ENCODE data around the gene SMARCA4.

SMARCA4 gene

DNA sequence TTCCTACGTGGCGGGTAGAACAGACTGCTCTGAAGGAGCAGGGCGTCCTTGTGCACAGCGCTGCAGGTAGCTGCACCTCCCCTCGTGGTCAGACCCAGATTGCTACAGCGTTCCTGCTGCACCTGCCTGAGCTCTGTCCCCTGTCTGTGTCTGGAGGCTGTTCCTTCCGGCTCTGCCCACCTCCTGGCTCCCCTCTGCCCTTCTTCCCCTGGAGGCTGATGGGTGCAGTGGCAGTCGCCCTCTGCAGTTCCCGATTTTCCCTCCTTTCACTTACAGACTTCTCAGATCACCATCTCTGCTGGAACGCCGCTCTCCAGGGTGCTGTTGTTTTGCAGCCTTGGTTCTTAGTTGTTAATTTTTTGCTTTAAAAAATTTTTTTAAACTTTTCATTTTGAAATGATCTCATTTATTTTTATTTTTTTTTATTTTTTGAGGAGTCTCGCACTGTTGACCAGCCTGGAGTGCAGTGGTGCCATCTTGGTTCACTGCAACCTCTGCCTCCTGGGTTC is 53.6 kb downstream of the SMARCA4 start:
- DNase-seq (ENCODE audit: low spot score) = no peak

DNA sequence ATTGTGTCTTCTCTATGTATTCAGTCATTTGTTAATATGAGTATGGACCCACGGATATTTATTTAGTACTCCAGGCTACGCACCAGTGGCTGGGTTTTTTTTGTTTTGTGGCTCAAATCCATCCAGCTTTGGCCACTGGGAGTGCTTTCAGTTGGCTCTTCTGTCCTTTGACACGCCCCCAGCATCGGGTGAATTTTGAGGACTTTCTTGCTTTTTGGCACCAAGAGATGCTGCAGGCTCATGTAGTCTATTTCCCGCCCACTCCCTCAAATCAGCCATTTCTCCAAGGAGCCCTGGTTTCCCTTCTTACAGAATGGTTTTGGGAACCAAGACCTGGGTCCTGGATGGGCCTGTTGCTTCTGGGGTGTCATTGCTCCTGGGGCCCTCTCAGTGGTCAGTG is 55.8 kb downstream of the SMARCA4 start:
- DNase-seq (ENCODE audit: low spot score) = no peak

DNA sequence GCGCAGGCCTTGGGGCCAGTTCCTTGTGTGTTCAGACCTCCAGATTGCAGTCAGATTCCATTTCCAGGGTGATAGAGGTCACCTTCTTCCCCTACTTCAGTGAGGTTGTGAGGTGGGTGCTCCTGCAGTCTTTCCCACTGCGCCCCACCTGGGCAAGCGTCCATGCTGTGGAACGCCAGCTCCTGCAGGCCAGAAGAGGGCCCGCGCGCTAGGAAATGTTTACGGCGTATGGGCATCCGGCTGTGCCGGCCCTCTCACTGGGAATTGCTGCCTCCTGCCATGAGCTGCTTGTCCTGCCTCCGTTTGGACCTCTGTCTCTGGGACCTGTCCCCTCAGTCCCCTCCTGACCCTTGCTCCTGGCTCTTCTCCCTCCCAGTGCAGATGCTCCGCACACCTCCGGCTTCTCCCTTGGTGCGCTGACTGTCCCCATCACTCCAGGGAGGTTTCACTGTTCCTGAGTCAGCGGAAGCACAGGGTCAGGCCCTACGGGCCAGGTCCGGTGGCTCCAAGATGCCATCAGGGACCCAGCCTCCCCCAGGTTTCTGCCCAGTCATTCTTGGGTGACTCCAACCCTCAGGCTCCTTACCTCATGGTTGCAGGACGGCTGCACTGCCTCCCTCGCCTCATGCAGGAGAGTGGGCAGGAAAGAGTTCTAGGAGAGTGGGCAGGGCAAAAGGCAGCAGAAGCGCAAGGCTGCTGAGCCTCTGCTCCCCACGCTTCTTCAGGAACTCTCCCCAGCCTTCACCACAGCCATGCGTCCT is 56.6 kb downstream of the SMARCA4 start:
- no peak for DNase-seq (ENCODE audit: low spot score)

DNA sequence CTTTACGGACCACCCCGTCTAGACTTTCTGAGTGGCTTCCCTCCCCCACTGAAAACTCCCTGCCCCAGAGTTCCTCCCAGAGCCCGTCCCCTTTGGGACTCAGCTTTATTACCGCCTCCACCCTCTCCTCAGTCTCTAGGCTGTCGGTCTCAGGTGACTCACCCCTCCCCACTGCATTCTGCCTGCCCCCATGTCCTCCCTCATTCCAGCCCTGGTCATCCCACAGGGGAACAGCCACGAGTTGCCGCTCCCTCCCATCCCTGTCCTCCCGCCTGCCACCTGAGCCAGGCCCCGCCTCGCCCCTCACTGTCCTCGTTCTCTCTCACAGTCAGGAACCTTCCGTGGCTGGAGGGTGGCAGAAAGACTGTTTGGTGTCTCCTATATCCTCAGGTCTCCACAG is 57.3 kb downstream of the SMARCA4 start:
- no peak for DNase-seq (ENCODE audit: low spot score)

DNA sequence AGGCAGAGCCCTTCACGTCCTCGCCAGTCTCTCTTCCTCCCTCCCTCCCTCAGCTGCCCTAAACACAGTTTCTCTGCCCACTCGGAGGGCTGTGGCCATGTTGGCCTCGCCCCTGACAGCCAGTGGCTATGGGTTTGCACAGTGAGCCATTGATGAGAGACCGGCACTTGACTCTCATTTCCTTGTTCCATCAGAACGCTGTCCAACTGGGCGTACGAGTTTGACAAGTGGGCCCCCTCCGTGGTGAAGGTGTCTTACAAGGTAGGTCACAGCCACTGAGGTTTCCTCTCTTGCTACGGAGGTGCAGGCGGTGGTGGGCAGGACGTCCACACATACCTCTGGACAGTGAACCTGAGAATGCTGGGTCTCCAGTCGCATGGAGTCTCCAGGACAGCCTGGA is 57.9 kb downstream of the SMARCA4 start:
- DNase-seq (ENCODE audit: low spot score) = no peak

DNA sequence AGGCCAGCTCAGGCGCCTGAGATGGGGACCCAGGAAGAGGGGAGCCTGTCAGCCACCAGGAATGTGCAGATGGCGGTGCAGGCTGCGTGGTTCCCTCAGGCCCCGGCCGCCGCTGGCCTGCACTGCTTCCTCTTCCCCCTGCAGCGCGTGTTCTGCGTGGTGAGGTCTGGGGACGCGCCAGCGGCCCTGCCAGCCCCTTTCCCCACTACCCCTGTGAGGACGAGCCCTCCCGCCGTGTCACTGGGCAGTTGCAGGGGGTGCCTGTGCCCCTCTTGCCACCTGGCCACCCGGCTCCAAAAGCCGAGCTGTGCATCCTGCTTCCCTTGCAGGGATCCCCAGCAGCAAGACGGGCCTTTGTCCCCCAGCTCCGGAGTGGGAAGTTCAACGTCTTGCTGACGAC is 58.4 kb downstream of the SMARCA4 start:
- no peak for DNase-seq (ENCODE audit: low spot score)

DNA sequence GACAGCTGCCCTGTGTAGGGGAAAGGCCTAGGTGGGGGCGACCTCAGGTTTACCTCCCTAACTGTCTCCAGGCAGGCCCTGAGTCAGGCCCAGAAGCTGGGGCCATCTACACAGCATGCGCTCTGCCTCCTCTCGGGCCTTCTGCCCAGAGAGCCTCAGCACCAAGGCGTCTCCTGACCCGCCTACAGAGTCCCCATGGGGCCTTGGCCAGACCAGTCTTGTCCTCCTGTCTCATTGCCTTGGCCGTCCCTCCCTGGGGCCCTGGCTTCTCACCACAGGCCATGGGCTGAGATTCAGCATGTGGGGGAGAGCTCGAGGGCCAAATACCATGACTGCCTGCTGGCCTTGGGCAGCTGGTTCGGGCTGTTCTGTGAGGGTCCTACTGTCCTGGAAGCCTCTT is 59.0 kb downstream of the SMARCA4 start:
- no peak for DNase-seq (ENCODE audit: low spot score)

DNA sequence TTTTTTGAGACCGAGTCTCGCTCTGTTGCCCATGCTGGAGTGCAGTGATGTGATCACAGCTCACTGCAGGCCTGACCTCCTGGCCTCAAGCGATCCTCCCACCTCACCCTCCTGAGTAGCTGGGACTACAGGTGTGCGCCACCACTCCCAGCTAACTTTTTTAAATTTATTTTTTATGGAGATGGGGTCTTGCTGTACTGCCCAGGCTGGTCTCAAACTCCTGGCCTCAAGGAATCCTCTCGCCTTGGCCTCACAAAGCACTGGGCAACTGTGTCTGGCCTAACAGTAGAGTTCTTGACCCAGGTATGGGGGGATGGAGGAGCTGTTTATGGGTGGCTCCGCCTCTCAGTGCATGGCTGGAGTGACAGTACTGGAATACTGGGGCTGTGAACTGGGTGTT is 59.6 kb downstream of the SMARCA4 start:
- no peak for DNase-seq (ENCODE audit: low spot score)

DNA sequence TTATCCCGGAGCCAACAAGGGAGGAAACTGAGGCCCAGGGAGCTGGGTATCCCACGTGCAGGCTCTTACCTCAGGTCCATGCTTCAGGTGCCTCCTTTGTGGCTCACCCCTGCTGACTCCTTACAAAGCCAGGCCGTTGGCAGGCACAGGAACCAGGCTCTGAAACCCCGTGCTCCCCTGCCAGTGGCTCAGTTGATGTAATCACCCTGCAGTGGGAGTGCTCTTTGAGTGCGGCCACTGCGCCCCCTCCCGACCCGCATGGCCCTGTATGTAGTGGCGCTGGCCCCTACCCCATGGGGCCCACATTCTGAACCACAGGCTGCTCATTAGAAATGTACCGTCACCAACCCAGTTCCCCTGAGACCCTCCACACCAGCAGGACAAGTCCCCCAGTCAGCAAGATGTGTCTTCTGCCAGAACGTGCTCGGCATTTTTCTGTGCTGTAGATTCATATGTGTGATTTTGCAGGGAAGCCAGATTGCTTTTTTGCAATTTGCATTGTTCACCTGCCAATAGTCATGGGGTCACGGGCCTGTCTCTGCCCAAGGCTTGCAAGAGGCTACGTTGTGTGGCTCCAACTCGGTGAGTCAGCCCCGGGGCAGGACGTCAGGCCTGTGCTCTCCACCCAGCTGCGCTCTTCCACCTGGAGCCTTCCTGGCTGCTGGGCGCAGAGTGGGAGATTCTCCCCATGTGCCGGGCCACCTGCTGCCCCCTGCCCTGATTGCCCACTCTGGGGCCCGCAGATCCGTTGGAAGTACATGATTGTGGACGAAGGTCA is 60.3 kb downstream of the SMARCA4 start:
- DNase-seq (ENCODE audit: low spot score) = no peak

DNA sequence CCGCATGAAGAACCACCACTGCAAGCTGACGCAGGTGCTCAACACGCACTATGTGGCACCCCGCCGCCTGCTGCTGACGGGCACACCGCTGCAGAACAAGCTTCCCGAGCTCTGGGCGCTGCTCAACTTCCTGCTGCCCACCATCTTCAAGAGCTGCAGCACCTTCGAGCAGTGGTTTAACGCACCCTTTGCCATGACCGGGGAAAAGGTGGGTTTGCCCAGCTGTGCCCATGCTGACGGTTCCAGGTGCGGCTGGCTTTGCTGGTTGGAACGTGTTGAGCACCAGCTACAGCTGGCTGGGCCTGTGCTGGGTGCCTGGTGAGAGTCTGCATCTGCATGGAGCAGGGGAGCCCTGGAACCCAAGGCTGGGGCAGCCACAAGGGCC is 60.9 kb downstream of the SMARCA4 start:
- DNase-seq (ENCODE audit: low spot score) = no peak

DNA sequence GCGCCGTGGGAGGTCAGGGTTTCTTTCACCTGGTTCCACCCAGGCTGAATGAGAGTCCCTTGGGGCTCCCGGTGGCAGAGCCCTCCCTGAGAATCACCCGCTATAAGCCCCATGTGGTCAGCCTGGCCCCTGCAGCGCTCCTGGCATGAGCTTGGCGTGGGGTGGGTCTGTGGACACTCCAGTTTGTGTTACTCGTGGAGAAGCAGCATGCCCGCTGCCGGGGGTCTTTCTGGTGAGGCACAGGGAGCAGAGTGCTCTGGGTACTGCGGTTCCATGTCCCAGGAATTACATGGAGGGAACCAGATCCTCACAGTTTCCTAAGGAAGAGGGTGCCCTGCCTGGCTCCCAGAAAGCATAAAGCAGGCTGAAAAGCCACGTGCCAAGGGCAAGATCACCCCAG is 62.2 kb downstream of the SMARCA4 start:
- DNase-seq (ENCODE audit: low spot score) = no peak

DNA sequence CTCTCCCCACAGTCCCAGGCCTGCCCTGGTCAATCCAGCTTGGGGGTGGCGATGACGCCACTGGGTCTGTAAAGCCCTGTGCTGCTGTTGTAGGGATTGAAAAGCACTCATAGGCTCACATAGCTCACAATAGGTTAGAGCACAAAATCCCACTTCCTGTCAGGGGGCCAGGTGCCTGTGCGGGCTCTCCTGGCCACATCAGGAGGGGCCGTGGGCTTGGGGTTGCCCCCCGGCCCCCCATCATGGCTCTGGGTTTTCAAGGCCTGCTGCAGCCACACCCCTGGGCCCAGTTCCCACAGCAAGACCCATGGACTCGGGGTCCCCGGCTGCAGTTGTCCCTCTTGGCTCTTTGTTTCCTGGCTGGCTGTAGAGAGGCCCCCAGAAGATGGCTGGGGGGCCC is 62.9 kb downstream of the SMARCA4 start:
- DNase-seq (ENCODE audit: low spot score) = no peak

DNA sequence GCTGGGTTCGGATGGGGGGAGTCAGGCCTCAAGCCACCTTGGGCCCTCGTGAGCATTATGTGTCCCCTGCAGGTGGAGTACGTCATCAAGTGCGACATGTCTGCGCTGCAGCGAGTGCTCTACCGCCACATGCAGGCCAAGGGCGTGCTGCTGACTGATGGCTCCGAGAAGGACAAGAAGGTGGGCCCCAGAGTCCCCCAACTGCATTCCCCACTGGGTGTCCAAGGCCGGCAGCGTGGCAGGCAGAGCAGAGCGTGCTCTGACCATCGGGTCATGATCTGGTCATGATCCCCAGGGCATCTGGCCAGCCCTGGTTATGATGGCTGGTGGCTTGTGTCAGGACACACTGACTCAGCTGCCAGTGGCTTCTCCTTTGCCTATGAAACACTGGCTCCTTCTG is 63.4 kb downstream of the SMARCA4 start:
- no peak for DNase-seq (ENCODE audit: low spot score)

DNA sequence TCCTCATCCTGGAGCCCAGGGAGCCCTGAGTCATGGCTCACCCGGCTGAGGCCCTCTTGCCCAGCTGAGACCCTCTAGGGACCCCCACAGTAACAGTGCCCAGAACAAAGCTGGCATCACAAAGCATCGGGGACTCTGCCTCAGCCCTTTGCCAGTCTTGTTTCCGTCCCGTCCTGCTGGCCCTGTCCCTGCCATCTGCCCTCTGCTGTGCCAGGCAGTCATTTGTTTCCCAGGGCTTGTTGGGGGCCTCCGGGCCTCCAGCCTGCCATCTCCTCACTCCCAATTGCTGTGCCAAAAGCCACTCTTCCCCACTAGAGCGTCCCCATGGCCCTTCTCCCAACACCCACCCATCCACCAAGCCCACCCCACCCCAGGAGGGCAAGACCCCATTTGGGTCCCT is 64.2 kb downstream of the SMARCA4 start:
- DNase-seq (ENCODE audit: low spot score) = no peak

DNA sequence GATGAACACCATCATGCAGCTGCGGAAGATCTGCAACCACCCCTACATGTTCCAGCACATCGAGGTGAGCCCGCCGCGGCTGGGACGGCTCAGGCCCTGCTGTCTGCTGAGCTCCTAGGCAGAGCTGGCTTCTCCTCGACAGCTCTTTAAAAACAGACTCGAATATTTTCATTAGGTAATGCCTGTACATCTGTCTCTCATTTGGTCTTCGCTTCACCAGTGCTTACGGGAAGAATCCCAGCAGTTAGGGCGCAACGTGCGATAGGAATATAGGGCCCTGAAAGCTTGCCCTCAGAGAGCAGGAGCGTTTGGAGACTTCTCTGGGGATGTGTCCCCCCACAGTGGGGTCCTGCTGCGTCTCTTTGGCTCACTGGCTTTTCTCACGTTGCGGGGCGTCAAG is 64.6 kb downstream of the SMARCA4 start:
- no peak for DNase-seq (ENCODE audit: low spot score)

DNA sequence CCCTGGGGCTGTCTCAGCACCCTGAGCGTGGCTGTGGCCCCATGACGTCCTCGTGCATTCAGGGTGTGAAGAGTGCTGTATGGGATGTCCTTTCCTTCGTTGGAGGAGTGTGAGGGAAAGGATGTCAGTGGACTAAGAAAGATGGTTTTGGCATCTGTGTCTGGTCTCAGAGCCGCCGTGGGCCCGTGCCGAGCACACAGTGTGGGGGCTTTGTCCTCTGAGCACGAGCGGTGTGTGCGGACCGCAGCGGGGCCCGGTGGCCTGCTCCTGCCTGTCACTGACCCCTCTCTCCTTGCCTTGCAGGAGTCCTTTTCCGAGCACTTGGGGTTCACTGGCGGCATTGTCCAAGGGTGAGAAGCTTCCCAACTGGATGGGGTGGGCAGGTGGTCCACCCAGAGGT is 65.2 kb downstream of the SMARCA4 start:
- DNase-seq (ENCODE audit: low spot score) = no peak

DNA sequence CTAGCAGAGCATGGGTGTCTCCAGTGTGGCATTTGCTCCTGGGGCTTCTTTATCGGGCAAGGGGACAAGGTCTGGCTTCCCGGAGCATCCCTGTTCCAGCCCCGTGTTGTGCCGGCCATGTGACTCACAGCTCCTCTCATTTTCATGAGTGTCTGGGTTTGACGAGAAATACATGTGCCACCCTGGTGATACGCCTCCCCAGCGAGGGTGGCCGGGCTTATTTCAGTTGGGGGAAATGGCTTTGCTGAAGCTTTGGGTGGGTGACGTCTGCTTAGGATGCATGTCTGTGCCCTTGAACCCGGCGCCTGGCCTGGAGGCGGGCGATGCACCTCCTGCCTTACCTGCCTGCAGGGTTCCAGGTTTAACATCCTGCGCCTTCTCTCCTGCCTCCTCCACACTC is 66.6 kb downstream of the SMARCA4 start:
- no peak for DNase-seq (ENCODE audit: low spot score)

DNA sequence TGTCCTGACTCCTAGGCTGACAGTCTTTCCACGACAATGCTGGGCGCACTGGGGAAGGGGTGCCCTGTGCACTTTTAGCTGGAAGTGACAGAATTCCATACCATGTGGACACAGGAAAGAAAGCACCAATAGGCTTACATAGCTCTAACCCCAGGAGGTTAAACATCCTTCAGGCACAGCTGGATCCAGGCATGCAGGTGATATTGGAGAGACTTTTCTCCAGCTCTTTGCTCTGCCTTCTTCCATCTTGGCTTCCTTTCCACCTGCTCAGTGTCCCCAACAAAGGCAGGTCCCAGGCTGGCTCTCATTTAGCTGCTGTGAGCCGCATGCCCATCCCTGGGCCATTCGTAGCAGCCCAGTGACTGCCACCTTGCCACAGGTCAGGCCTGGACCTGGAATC is 67.3 kb downstream of the SMARCA4 start:
- no peak for DNase-seq (ENCODE audit: low spot score)

DNA sequence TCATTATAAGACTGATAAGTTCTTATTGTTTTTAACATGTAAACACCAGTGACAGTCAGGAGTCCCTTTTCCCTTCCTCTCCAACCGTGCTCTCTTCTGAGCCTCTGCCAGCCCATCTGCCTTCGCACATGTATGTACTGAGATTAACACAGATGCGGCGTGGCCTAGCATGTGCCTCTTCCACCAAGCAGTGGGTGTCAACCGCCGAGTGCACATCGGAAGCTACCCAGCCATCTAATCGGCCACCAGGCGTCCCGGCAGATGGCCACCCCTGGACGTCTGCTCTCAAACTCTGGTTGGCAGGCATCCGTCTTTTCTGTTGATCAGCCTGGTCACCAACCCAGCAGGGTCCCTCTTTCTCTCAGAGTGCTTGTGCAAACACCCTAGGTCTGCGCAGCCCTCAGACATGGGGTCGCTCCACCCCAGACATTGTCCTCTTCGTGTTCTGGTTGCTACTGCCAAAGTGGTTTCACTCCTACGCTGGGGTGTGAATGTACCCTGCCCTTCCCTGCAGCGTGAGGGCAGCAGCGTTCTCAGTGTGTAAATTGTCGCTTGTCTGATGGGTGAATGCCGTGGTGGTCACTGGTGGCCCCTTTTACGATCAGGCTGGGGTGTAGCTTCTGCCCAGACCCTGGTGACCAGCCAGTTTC is 70.7 kb downstream of the SMARCA4 start:
- no peak for DNase-seq (ENCODE audit: low spot score)

DNA sequence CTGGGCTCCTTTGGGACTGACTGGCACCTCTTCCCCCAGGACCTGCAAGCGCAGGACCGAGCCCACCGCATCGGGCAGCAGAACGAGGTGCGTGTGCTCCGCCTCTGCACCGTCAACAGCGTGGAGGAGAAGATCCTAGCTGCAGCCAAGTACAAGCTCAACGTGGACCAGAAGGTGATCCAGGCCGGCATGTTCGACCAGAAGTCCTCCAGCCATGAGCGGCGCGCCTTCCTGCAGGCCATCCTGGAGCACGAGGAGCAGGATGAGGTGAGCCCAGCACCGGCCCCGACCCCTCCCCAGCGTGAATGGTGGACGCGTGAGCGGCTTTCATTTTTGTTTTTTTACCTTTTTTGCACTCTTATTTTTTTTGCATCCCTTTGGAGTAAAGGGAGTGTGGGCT is 72.4 kb downstream of the SMARCA4 start:
- DNase-seq (ENCODE audit: low spot score) = no peak

DNA sequence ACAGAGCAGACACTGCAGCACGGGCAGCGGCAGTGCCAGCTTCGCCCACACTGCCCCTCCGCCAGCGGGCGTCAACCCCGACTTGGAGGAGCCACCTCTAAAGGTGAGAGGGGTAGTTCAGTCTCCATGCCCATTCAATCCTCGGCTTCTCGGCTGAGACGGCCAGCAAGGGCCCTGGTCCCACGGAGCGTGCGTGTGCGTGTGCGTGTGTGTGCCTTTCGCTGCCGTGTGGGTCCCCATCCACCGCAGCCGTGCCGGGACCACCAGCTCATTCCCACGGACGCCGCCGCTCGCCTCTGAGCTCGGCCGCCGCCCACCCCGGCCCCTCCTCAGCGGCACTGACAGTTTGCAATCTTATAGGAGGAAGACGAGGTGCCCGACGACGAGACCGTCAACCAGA is 72.9 kb downstream of the SMARCA4 start:
- no peak for DNase-seq (ENCODE audit: low spot score)

DNA sequence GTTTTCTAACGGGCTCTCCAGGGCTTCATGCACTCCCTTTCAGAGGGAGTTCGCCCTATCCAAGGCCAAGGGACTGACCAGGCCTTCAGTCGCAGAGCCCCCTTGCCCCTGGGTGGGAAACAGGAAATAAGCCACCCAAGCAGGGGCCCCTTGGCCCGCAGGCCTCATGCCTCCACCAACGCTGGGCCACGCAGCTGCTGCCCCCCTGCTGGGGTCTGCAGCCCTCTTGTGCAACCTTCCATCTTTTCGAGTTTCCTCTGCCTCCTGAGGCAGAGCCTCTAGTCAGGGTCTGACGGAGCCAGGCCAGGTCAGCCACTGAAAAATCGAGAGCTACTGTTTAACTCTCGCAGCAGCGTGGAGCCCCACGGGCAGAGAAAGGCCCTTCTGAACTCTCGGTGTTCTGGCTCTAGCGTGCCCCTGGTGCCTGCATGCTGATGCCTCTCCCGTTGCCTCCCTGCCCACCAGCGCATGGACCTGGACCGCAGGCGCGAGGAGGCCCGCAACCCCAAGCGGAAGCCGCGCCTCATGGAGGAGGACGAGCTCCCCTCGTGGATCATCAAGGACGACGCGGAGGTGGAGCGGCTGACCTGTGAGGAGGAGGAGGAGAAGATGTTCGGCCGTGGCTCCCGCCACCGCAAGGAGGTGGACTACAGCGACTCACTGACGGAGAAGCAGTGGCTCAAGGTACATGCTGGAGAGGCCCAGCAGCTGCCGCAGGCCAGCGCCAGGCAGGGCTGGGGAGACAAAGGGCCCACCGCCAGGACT is 73.8 kb downstream of the SMARCA4 start:
- no peak for DNase-seq (ENCODE audit: low spot score)
